Measurements from ENCODE around the gene DSCAM. TPM values are rescaled to one million over a fixed set of nuclear protein-coding genes. Genes with fewer than 3 reads are reported as not detected.

The DSCAM gene
- total and polyA plus RNA-seq, 2 donors (not counting 3 experiments of a cell fraction or from before 2014, with no cell fraction given), result not detected

DNA sequence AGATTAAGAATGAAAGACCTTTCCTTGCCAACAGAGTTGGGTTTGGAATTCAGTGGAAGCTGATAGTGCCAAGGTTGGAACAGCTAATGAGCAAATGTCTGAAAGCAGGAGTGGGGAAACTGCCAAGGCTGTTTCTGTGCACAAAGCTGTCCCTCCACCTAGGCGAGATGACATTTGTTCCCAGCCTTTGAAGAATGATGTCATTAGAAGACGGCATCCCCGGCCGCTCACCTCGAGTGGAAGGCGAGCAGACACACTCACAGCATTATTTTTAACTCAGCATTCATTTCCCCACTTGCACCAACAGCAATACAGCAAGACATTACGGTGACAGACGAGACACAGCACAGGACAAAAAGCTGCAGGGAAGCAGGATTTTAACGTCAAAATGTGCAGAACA, 515.8 kb downstream of the DSCAM start:
- dilution Hi-C loops (cut with MboI; ENCODE audit: extremely low pct_ligation_motif_present, low sequenced_read_pairs), result no loop called here
- BruUV-seq (replicated peaks), result no TSS peak

DNA sequence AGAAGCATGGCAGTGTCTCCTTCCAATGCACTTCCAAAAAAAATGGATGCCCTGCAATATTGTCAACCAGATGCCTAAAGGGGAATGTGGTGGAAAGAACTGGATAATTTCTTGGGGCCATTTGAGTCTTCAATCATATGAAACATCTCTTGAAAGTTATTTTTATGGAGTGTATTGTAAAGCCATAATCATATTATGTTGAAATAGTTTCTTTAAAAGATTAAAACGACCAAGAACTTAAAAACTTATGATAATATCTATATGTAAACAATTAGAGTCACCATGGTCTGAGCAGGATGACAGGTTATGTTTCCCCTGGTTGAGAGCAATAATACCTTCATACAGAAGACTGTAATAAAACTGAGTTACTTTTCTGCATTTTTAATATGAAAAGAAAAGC, 522.6 kb downstream of the DSCAM start:
- Histone ChIP-seq H3K9me1 (replicated peaks; ENCODE audit: control insufficient read depth, extremely low read depth, insufficient read depth, low read length) (no peaks in the 10 kb centered on the region), H3K4me1 (ENCODE audit: control insufficient read depth, extremely low read depth, insufficient read depth, low read length) (no peaks in the 10 kb centered on the region), H3K27me3 (ENCODE audit: control insufficient read depth in 2 of 2, insufficient read depth in 2 of 2, low read length in 2 of 2) (no peaks in the 10 kb centered on the region), H3K9ac (replicated peaks; ENCODE audit: extremely low read depth, insufficient read depth, low read length) (no peak overlapping the region), H2AFZ (ENCODE audit: low read depth, low read length) (no peak overlapping the region), H3K36me3 (ENCODE audit: control insufficient read depth in 2 of 2, extremely low read depth in 1 of 2, insufficient read depth in 2 of 2, low read length in 2 of 2) (no peaks in the 10 kb centered on the region), H3K4me3 (replicated peaks in 1 of 3; ENCODE audit: insufficient read depth in 1 of 3, low read depth in 1 of 3, low read length in 3 of 3) (no peak overlapping the region), H3K79me2 (ENCODE audit: control insufficient read depth, insufficient read depth, low read length) (no peaks in the 10 kb centered on the region), H3K9me3 (replicated peaks; ENCODE audit: control insufficient read depth, insufficient read depth, low read length) (peaks cover 5% of the 10 kb centered on the region), H4K20me1 (replicated peaks; ENCODE audit: control insufficient read depth, extremely low read depth, insufficient read depth, low read length) (no peaks in the 10 kb centered on the region), H3K4me2 (ENCODE audit: insufficient read depth, low read length) (no peak overlapping the region), H3K27ac (ENCODE audit: insufficient read depth, low read depth, low read length) (no peak overlapping the region)
- FAIRE-seq, result no peak
- no peak for DNase-seq (ENCODE audit: low read depth, low spot score)
- POLR2A ChIA-PET, result no interaction called here
- intact Hi-C loops (cut with micrococcal nuclease) (no loop called here), dilution Hi-C loops (cut with MboI; ENCODE audit: extremely low pct_ligation_motif_present, low sequenced_read_pairs) (no loop called here)
- no peak for TF ChIP-seq EZH2 (IDR thresholded peaks at IDR 0.05; ENCODE audit: borderline replicate concordance, low read depth, low read length, severe bottlenecking)
- TF ChIP-seq FOS (IDR thresholded peaks at IDR 0.05; ENCODE audit: borderline replicate concordance, insufficient read depth, low read length), result no peak
- no peak for TF ChIP-seq POLR2A (IDR thresholded peaks at IDR 0.05; ENCODE audit: low read depth, low read length)
- no peak for TF ChIP-seq GATA2 (IDR thresholded peaks at IDR 0.05; ENCODE audit: insufficient read depth, insufficient read length, low read depth, low read length)
- TF ChIP-seq, protein P1, sequence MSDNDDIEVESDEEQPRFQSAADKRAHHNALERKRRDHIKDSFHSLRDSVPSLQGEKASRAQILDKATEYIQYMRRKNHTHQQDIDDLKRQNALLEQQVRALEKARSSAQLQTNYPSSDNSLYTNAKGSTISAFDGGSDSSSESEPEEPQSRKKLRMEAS (IDR thresholded peaks at IDR 0.05; ENCODE audit: insufficient read depth, insufficient read length), result no peak
- TF ChIP-seq MYC (IDR thresholded peaks at IDR 0.05; ENCODE audit: low read depth, low read length), result no peak
- TF ChIP-seq, protein P2, sequence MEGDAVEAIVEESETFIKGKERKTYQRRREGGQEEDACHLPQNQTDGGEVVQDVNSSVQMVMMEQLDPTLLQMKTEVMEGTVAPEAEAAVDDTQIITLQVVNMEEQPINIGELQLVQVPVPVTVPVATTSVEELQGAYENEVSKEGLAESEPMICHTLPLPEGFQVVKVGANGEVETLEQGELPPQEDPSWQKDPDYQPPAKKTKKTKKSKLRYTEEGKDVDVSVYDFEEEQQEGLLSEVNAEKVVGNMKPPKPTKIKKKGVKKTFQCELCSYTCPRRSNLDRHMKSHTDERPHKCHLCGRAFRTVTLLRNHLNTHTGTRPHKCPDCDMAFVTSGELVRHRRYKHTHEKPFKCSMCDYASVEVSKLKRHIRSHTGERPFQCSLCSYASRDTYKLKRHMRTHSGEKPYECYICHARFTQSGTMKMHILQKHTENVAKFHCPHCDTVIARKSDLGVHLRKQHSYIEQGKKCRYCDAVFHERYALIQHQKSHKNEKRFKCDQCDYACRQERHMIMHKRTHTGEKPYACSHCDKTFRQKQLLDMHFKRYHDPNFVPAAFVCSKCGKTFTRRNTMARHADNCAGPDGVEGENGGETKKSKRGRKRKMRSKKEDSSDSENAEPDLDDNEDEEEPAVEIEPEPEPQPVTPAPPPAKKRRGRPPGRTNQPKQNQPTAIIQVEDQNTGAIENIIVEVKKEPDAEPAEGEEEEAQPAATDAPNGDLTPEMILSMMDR (IDR thresholded peaks at IDR 0.05; ENCODE audit: extremely low read depth in 1 of 2, insufficient read depth in 1 of 2, low read depth in 1 of 2, low read length in 2 of 2), result no peak
- TF ChIP-seq POLR2AphosphoS5 (IDR thresholded peaks at IDR 0.05; ENCODE audit: insufficient read depth, low read depth, low read length), result no peak
- TF ChIP-seq JUN (IDR thresholded peaks at IDR 0.05; ENCODE audit: borderline replicate concordance, insufficient read depth, insufficient read length, low read depth), result no peak
- CTCF ChIA-PET, result no interaction called here
- BruUV-seq (replicated peaks), result no TSS peak

More for the DNA sequence above, 515.8 kb downstream of the DSCAM start:
- no peaks in the 10 kb centered on the region for H3K79me2 ChIP-seq (ENCODE audit: control insufficient read depth, insufficient read depth, low read length)
- no peaks in the 10 kb centered on the region for H3K9me1 ChIP-seq (replicated peaks; ENCODE audit: control insufficient read depth, extremely low read depth, insufficient read depth, low read length)
- TF ChIP-seq, protein P2 (IDR thresholded peaks at IDR 0.05; ENCODE audit: extremely low read depth in 1 of 2, insufficient read depth in 1 of 2, low read depth in 1 of 2, low read length in 2 of 2), result no peak
- TF ChIP-seq EZH2 (IDR thresholded peaks at IDR 0.05; ENCODE audit: borderline replicate concordance, low read depth, low read length, severe bottlenecking), result no peak
- TF ChIP-seq, protein P1 (IDR thresholded peaks at IDR 0.05; ENCODE audit: insufficient read depth, insufficient read length), result no peak
- no peak for TF ChIP-seq JUN (IDR thresholded peaks at IDR 0.05; ENCODE audit: borderline replicate concordance, insufficient read depth, insufficient read length, low read depth)
- no peak for TF ChIP-seq MYC (IDR thresholded peaks at IDR 0.05; ENCODE audit: low read depth, low read length)
- no peaks in the 10 kb centered on the region for H3K4me1 ChIP-seq (ENCODE audit: control insufficient read depth, extremely low read depth, insufficient read depth, low read length)
- H3K9ac ChIP-seq (replicated peaks; ENCODE audit: extremely low read depth, insufficient read depth, low read length), result no peak overlapping the region
- no peak overlapping the region for H2AFZ ChIP-seq (ENCODE audit: low read depth, low read length)
- CTCF ChIA-PET, result no interaction called here
- intact Hi-C loops (cut with micrococcal nuclease), result no loop called here
- no peak for DNase-seq (ENCODE audit: low read depth, low spot score)
- no peaks in the 10 kb centered on the region for H4K20me1 ChIP-seq (replicated peaks; ENCODE audit: control insufficient read depth, extremely low read depth, insufficient read depth, low read length)
- H3K27ac ChIP-seq (ENCODE audit: insufficient read depth, low read depth, low read length), result no peak overlapping the region
- H3K9me3 ChIP-seq (replicated peaks; ENCODE audit: control insufficient read depth, insufficient read depth, low read length), result peaks cover 2% of the 10 kb centered on the region
- H3K4me3 ChIP-seq (replicated peaks in 1 of 3; ENCODE audit: insufficient read depth in 1 of 3, low read depth in 1 of 3, low read length in 3 of 3), result no peak overlapping the region
- no peak overlapping the region for H3K4me2 ChIP-seq (ENCODE audit: insufficient read depth, low read length)
- H3K36me3 ChIP-seq (ENCODE audit: control insufficient read depth in 2 of 2, extremely low read depth in 1 of 2, insufficient read depth in 2 of 2, low read length in 2 of 2), result no peaks in the 10 kb centered on the region
- POLR2A ChIA-PET, result no interaction called here
- H3K27me3 ChIP-seq (ENCODE audit: control insufficient read depth in 2 of 2, insufficient read depth in 2 of 2, low read length in 2 of 2), result no peaks in the 10 kb centered on the region
- no peak for FAIRE-seq
